HG03442 (cell line): ENCODE data around the gene KCNH2.
"Not testable (repeated sequence)": the region's sequence is repeated elsewhere in the genome, so short reads cannot be mapped to it uniquely, and the experiment has no call there.

Experiments used
- ATAC-seq: cut with Tn5 transposase; IDR thresholded peaks from one replicate; pipeline ENCODE4 v1.9.1; 2021; ENCODE audit warnings: mild to moderate bottlenecking, moderate library complexity; ENCODE audit not compliant: unreplicated experiment

KCNH2 gene

DNA sequence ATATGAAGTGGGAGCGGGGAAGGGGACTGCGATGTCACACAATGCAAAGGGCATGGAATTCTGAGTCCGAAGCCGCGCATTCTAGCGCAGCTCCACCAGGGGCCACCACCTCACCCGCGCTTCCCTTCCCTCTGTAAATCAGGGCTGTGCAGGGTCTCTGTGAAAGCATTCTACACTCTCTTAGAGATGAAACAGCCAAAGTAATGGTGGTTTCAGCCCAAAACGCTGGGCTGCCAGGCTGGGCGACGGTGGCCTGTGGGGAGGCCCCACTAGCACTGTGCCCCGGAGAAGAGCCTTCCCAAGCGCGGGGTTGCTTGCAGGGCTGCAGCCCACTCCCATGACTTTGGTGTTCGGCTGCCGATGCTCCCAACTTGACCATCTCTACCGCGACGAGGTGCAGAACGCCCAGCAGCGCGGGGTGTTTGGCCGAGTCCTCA lies 34.8 kb upstream of the KCNH2 start:
- ATAC-seq: no peak

DNA sequence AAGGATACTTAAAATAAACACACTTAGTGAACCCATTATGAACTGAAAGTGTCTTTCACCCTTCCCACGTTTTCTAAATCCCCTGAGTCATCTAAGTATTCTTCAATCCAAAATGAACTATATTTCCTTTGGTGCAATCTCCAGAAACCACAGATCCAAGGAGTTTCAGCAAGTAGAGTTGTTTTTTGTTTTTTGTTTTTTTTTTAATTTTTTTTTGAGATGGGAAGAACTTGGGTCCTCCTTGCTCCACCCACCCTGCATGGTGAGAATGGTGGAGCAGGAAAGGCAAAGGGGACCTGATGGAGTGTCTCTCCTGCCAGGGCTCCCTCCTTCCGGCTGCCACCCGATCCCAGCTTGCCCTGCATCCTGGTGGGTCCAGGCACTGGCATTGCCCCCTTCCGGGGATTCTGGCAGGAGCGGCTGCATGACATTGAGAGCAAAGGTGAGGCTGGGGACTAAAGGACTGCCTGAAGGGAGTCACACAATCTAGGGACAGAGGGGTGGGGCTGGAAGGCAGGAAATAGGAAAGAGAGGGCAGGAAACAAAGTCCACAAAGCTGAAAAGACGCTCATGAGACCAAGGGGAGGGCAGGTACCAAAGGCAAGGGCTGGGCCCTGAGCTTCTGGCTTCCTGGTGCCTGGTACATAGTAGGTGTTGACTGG lies 34.0 kb upstream of the KCNH2 start:
- no peak for ATAC-seq

DNA sequence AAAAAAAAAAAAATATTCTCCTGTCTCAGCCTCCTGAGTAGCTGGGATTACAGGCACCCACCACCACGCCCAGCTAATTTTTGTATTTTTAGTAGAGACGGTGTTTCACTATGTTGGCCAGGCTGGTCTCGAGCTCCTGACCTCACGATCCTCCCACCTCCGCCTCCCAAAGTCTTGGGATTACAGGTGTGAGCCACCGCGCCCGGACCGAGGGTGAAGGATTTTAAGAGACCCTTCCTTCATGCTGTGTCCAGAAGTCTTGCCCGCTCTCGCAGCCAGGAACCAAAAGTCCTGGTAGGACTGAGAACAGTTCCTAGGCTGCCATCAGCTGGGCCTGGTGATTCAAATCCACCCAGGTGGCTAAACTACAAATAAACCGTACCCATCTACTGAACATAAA lies 33.5 kb upstream of the KCNH2 start:
- ATAC-seq: not testable (repeated sequence)

DNA sequence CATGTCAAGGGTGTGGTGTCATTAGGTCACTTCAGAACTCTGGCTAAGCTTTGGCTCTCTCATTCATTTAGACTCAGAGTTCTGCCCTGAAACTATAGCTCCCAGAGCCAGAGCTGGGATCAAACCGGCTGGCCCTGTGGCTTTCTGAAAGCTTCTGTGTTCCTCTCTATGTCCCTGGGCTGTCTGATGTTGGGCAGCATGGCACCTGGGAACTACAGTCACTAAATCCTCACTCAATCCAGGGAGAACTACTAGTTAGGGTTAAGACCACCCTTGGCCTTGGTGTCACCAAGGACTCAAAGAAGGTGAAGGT lies 32.9 kb upstream of the KCNH2 start:
- ATAC-seq: no peak

DNA sequence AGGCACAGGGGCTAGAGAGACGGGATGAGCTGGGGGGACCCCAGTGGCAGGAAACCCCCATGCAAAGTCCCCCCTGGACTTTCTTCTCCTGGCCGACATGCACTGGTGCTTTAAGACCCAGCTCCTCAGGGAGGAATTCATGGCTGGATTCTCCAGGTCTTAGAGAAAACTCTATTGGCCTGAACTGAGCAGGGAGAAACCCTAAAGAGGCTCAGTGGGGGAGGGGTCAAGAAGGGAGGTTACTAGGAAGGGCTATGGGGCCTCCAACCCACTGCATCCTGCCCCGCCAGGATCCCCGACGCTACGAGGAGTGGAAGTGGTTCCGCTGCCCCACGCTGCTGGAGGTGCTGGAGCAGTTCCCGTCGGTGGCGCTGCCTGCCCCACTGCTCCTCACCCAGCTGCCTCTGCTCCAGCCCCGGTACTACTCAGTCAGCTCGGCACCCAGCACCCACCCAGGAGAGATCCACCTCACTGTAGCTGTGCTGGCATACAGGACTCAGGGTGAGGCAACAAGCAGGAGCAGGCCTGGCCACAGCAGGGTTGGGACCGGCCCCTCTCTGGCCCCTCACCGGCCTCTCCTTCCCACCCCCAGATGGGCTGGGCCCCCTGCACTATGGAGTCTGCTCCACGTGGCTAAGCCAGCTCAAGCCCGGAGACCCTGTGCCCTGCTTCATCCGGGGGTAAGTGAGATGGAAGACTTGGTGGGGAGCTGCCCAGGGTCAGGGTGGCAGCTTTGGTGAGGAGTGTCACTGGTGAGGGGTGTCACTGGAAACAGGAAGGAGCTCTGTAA lies 32.4 kb upstream of the KCNH2 start:
- no peak for ATAC-seq

DNA sequence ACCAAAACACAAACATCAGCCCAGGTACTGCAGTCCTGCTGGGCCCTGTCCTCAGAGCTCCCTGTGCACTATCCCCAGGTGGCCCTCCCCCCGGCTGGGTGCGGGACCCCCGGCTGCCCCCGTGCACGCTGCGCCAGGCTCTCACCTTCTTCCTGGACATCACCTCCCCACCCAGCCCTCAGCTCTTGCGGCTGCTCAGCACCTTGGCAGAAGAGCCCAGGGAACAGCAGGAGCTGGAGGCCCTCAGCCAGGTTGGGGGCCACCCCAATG lies 31.9 kb upstream of the KCNH2 start:
- ATAC-seq: no peak

DNA sequence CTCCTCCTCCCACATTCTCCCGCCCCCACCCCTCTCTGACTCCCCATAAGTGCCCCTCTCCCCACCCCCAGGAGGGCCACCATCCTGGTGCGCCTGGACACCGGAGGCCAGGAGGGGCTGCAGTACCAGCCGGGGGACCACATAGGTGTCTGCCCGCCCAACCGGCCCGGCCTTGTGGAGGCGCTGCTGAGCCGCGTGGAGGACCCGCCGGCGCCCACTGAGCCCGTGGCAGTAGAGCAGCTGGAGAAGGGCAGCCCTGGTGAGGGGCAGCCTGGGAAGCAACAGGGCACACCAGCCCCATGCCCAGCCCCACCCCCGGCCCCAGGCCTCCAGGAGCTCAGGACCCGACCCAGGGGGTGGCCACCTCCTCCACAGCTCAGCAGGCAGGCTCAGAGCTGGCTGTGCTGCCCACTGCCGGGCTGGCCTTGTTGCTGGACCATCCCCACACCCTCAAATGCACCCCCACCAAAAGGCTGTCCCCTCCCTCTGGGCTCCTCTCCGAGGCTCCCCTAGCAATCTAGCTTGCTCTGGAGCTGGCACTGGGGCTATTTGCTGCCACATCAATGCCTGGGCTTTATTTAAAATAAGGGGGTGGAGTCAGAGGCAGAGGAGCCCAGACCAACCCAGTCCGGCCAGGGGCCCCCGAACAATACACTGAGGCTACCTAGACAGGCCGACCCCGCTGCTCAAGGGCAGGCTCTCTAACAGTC lies 31.4 kb upstream of the KCNH2 start:
- no peak for ATAC-seq

DNA sequence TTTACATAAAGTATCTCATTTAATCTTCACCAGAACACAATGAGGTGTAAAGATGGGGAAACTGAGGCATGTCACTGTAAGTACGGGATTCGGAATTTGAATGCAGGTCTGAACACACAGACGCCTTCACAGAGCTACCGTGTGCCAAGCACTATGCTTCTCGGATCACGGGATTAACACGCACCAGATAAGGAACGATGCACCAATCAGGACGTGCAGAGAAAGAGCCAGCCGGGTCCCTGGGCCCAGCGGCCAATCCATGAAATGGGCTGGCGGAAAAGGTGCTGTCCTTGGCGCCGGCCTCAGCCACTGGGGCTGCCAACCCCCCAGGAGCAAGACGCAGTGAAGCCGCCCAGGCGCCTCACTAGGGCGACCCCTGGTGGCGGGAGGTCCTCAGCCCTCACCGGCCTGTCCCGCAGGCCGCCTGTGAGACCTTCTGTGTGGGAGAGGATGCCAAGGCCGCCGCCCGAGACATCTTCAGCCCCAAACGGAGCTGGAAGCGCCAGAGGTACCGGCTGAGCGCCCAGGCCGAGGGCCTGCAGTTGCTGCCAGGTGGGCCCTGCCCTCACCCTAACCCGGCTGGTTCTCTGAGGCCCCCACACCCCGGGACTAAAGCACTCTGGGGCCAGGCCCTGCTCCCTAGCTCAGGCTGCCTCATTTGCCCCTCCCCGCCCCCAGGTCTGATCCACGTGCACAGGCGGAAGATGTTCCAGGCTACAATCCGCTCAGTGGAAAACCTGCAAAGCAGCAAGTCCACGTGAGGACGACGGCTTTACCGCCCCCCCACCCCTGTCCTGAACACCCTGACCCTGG lies 30.6 kb upstream of the KCNH2 start:
- peak; percentile 83 for ATAC-seq

DNA sequence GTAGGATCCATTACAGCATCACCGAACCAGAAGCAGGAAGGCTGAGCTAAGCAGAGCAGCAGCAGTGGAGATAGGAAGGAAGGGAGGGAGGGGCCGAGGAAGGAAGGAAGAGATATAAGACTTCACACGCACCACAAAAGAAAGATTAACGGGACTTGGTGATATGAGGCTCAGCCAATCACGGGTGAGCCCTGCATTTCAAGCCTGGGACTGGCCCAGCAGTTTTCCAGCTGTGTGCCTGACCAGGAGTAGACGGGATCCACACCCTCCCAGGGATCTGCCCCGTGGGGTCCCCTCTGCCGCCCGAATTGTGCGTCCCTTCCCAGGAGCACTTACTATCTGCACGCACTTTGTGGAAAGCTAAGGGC lies 30.0 kb upstream of the KCNH2 start:
- ATAC-seq: no peak

DNA sequence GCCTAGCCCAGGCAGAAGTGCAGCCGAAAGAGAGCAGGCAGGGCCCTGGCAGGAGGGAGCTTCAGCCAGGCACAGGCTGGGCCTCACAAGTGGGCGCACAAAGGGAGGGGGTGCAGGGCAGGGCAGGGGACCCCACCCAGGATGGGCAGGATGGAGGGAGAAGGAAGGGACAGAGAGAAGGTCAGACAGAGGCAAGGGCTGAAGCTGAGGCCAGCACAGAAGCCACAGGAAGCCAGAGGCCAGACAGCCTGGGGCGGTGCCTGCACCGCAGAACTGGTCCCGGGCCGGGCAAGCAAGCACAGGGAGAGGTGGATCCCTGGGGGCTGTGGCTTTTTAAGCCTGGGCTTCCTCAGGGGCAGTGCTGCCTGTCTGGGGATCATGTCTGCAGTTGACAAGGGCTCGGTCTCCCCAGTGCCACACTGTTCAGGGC lies 29.4 kb upstream of the KCNH2 start:
- no peak for ATAC-seq

DNA sequence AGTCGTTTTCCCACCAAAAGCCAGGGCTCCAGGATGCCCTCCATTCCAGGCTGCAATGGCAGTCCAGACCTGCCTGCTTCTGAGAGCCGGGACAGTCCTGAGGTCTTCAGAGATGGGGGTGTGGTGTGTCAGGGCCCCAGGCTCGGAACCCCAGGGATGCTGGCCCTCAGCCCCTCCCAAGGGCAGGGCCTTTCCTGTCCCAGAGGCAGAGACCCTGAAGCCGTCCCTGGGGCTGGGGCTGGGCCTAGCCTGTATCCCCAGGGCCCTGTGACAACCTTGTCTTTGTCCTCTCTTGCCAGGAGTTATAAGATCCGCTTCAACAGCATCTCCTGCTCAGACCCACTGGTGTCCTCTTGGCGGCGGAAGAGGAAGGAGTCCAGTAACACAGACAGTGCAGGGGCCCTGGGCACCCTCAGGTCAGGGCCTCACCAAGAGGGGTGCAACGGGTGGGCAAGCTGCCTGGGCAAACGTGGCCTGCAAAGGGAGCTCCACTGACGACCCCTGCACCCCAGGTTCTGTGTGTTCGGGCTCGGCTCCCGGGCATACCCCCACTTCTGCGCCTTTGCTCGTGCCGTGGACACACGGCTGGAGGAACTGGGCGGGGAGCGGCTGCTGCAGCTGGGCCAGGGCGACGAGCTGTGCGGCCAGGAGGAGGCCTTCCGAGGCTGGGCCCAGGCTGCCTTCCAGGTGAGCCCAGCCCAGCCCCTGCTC lies 28.6 kb upstream of the KCNH2 start:
- ATAC-seq: no peak

DNA sequence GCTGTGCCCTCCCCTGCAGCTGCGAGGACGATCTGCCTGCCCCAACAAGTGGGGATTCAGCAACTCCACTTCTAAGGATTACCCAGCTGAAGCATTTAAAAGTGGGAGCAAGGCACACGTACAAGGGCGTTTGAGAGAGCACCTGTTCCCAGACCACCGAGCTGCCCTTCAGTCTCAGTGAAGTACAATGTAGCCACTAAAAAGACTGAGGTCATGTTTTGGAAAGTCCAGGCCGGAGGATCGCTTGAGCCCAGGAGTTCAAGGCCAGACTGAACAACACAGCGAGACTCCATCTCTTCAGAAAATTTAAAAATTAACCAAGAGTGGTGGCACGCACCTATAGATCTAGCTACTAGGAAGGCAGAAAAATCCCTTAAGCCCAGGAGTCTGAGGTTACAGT lies 27.4 kb upstream of the KCNH2 start:
- no peak for ATAC-seq

DNA sequence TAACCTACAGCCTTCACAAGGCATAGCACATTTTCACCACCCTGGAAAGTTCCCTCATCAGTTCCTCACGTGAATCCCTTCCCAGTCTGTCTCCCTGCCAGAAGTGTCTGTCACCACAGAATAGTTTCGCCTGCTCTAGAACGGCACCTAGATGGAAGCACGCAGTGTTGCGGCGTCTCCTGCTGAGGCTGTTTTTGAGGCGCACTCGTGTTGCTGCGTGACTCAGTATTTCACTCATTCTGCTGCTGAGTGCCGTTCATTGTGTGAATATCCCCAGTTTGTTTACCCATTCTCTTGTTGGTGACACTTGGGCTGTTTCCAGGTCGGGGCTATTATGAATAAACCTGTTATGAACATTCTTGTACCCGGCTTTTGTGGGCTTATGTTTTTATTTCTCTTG lies 25.5 kb upstream of the KCNH2 start:
- no peak for ATAC-seq

DNA sequence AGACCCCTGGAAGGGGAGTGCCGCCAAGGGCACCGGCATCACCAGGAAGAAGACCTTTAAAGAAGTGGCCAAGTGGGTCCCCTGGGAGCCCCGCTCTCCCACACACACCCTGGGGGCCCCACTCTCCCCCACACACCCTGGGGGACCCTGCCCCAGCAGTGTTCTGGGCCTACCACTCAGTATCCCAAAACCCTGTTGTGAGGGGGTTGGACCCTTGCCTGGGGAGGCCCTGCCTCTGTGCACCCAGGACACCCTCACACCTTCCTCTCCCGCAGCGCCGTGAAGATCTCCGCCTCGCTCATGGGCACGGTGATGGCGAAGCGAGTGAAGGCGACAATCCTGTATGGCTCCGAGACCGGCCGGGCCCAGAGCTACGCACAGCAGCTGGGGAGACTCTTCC lies 23.4 kb upstream of the KCNH2 start:
- no peak for ATAC-seq

DNA sequence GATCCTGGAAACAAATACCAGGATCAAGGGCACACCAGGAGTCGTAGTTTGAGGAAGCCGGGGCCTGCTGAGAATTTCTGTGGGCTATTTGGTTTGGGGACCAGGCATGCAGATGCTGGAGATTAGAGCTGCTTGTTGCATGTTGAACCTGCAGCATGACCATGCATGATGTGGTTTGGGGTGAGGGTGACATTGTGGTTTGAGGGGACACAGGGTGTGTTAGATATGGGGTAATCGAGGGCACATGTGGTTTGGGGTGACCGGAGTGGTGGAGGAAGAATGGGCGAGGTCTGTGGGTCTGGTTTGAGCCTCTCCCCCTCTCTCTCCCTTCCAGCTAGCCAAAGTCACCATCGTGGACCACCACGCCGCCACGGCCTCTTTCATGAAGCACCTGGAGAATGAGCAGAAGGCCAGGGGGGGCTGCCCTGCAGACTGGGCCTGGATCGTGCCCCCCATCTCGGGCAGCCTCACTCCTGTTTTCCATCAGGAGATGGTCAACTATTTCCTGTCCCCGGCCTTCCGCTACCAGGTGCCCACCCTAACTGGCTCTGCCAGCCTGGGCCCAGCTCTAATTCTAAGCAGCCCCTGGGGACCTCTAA lies 22.9 kb upstream of the KCNH2 start:
- ATAC-seq: no peak

DNA sequence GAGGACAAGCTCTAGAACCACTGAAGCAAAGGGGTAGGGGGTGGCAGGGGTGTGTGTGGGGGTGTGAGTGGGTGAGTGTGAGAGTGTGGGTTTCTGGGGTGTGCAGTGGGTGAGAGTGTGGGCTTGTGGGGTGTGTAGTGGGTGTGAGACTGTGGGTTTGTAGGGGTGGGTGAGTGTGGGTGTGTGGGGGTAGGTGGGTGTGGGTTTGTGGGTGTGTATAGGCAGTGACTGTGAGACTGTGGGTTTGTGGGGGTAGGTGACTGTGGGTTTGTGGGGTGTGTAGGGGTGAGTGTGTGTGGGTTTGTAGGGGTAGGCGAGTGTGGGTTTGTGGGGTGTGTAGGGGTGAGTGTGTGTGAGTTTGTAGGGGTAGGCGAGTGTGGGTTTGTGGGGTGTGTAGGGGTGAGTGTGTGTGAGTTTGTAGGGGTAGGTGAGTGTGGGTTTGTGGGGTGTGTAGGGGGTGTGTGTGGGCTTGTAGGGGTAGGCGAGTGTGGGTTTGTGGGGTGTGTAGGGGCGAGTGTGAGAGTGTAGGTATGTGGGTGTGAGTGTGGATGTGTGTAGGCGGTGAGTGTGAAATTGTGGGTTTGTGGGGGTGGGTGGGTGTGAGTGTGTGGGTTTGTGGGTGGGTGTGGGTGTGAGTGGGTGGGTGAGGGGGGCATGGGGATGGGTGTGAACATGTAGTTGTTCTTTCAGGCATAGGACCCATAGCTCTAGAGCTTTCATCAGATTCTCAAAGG lies 21.5 kb upstream of the KCNH2 start:
- no peak for ATAC-seq

DNA sequence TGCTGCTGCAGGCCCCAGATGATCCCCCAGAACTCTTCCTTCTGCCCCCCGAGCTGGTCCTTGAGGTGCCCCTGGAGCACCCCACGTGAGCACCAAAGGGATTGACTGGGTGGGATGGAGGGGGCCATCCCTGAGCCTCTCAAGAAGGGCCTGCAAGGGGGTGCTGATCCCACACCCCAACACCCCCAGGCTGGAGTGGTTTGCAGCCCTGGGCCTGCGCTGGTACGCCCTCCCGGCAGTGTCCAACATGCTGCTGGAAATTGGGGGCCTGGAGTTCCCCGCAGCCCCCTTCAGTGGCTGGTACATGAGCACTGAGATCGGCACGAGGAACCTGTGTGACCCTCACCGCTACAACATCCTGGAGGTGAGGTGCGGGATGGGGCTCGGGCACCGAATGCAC lies 20.9 kb upstream of the KCNH2 start:
- no peak for ATAC-seq

DNA sequence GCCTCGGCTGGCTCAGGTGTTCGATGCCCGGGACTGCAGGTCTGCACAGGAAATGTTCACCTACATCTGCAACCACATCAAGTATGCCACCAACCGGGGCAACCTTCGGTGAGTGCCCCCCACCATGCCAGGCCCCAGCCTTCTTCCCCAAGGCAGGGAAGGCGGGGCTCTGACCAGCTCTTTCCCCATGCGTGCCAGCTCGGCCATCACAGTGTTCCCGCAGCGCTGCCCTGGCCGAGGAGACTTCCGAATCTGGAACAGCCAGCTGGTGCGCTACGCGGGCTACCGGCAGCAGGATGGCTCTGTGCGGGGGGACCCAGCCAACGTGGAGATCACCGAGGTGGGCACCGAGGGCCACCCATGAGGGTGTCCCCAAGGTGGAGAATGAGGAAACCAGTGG lies 20.2 kb upstream of the KCNH2 start:
- no peak for ATAC-seq

DNA sequence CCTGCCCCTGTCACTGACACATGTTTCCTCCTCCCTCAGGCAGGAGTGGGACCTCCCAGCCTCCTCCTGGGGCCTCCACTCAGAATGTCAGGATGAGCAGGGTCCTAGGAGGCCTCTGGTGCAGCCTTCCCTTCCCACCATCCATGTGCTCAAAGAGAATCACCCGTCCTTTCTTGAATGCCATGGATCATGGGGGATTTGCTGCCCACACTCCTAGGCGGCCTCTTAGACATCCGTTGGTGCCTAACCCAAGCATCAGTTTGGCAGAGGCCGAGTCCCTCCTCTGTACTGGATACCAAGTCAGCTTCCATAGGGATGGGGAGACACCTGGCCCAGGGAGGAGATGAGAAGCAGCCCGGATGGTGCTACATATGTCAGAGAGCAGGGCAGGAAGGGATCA lies 19.7 kb upstream of the KCNH2 start:
- ATAC-seq: no peak

DNA sequence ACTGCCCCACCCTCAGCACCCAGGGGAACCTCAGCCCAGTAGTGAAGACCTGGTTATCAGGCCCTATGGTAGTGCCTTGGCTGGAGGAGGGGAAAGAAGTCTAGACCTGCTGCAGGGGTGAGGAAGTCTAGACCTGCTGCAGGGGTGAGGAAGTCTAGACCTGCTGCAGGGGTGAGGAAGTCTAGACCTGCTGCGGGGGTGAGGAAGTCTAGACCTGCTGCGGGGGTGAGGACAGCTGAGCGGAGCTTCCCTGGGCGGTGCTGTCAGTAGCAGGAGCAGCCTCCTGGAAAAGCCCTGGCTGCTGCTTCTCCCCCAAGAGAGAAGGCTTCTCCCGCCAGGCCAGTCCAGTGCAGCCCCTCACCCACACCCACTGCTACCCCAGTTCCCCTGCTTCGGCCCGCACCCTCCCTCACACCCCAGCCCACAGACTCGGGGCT lies 19.0 kb upstream of the KCNH2 start:
- no peak for ATAC-seq
